HEK293 (cell line): Measurements from ENCODE around the gene EML4.

Experiments used
- CTCF ChIA-PET: fragments of 350-600 bp; formaldehyde crosslinking; extraction: SDS; loops from one replicate; lab custom pipeline; 2021; ENCODE audit warnings: antibody characterized with exemption; lab: Yijun Ruan, JAX
- POLR2A ChIA-PET: fragments of 300-600 bp; formaldehyde crosslinking; extraction: SDS; loops from one replicate; lab custom pipeline; 2020; ENCODE audit warnings: antibody characterized with exemption, inconsistent platforms; lab: Yijun Ruan, JAX
- H3K27ac ChIP-seq: fragments of 200-500 bp; sonication (Bioruptor generic); 2 replicates; pipeline ENCODE4 v1.5.1; 2014; ENCODE audit warnings: low read depth, low read length, control low read depth, inconsistent platforms; ENCODE audit errors: extremely low read depth
- H3K36me3 ChIP-seq, 2 experiments: fragments of 200-500 bp in 1 of 2; sonication (Bioruptor generic) in 1 of 2; 1 replicate in 1 of 2; 2 replicates in 1 of 2; pipeline ENCODE4 v1.5.1; 2014 to 2017; ENCODE audit warnings: inconsistent platforms in 2 of 2, low read length in 2 of 2; ENCODE audit not compliant: control insufficient read depth in 2 of 2, insufficient read depth in 1 of 2
- H3K4me1 ChIP-seq: fragments of 200-500 bp; sonication (Bioruptor generic); 2 replicates; pipeline ENCODE4 v1.5.1; 2014; ENCODE audit warnings: mild to moderate bottlenecking, low read length, inconsistent platforms; ENCODE audit not compliant: control insufficient read depth, insufficient read depth
- H3K4me3 ChIP-seq: 2 replicates; pipeline ENCODE4 v1.5.1; 2011; ENCODE audit warnings: low read depth, mild to moderate bottlenecking, control low read depth, low read length, moderate library complexity
- H3K9me3 ChIP-seq: fragments of 200-500 bp; sonication (Bioruptor generic); 2 replicates; pipeline ENCODE4 v1.5.1; 2014; ENCODE audit warnings: low read depth, low read length, inconsistent platforms; ENCODE audit not compliant: control insufficient read depth, insufficient read depth
- GLIS1 ChIP-seq: fragments of 450-650 bp; formaldehyde crosslinking; IDR thresholded peaks from 2 replicates; pipeline ENCODE4 v1.5.1; 2016; ENCODE audit warnings: missing biosample characterization, missing genetic modification characterization
- KLF10 ChIP-seq: fragments of 450-650 bp; IDR thresholded peaks from 2 replicates; pipeline ENCODE4 v1.5.1; 2018; ENCODE audit warnings: missing biosample characterization, mild to moderate bottlenecking, missing genetic modification characterization
- MZF1 ChIP-seq: fragments of 450-650 bp; formaldehyde crosslinking; IDR thresholded peaks from 2 replicates; pipeline ENCODE4 v1.5.1; 2017; ENCODE audit warnings: missing biosample characterization, missing genetic modification characterization, borderline replicate concordance
- REPIN1 ChIP-seq: fragments of 450-650 bp; formaldehyde crosslinking; IDR thresholded peaks from 2 replicates; pipeline ENCODE4 v1.5.1; 2017; ENCODE audit warnings: missing biosample characterization, missing genetic modification characterization, low read depth
- SCRT2 ChIP-seq: fragments of 450-650 bp; formaldehyde crosslinking; IDR thresholded peaks from 2 replicates; pipeline ENCODE4 v1.5.1; 2016; ENCODE audit warnings: missing biosample characterization, missing genetic modification characterization
- SP3 ChIP-seq: fragments of 450-650 bp; formaldehyde crosslinking; IDR thresholded peaks from 2 replicates; pipeline ENCODE4 v1.5.1; 2016; ENCODE audit warnings: missing biosample characterization, missing genetic modification characterization
- ZBTB8A ChIP-seq: fragments of 450-650 bp; formaldehyde crosslinking; IDR thresholded peaks from 2 replicates; pipeline ENCODE4 v1.5.1; 2016; ENCODE audit warnings: missing biosample characterization, missing genetic modification characterization
- ZFP37 ChIP-seq: fragments of 450-650 bp; formaldehyde crosslinking; IDR thresholded peaks from 2 replicates; pipeline ENCODE4 v1.5.1; 2016; ENCODE audit warnings: missing biosample characterization, missing genetic modification characterization
- ZNF140 ChIP-seq: fragments of 450-650 bp; formaldehyde crosslinking; IDR thresholded peaks from 2 replicates; pipeline ENCODE4 v1.5.1; 2016; ENCODE audit warnings: missing biosample characterization, missing genetic modification characterization
- ZNF155 ChIP-seq: fragments of 450-650 bp; formaldehyde crosslinking; IDR thresholded peaks from 2 replicates; pipeline ENCODE4 v1.5.1; 2016; ENCODE audit warnings: missing biosample characterization, missing genetic modification characterization
- ZNF16 ChIP-seq: fragments of 450-650 bp; formaldehyde crosslinking; IDR thresholded peaks from 2 replicates; pipeline ENCODE4 v1.5.1; 2016; ENCODE audit warnings: low read depth, missing biosample characterization, missing genetic modification characterization
- ZNF184 ChIP-seq: fragments of 450-650 bp; IDR thresholded peaks from 2 replicates; pipeline ENCODE4 v1.5.1; 2018; ENCODE audit warnings: missing biosample characterization, mild to moderate bottlenecking, missing genetic modification characterization
- ZNF221 ChIP-seq: fragments of 450-650 bp; formaldehyde crosslinking; IDR thresholded peaks from 2 replicates; pipeline ENCODE4 v1.5.1; 2017; ENCODE audit warnings: missing biosample characterization, missing genetic modification characterization, borderline replicate concordance
- ZNF335 ChIP-seq: fragments of 450-650 bp; formaldehyde crosslinking; conservative IDR thresholded peaks from 2 replicates; pipeline ENCODE4 v1.5.1; 2016; ENCODE audit warnings: missing biosample characterization, missing genetic modification characterization
- ZNF362 ChIP-seq: fragments of 450-650 bp; formaldehyde crosslinking; IDR thresholded peaks from 2 replicates; pipeline ENCODE4 v1.5.1; 2016; ENCODE audit warnings: missing biosample characterization, missing genetic modification characterization
- ZNF426 ChIP-seq: fragments of 450-650 bp; formaldehyde crosslinking; IDR thresholded peaks from 2 replicates; pipeline ENCODE4 v1.5.1; 2017; ENCODE audit warnings: missing biosample characterization, missing genetic modification characterization, mild to moderate bottlenecking, inconsistent platforms, moderate library complexity
- ZNF530 ChIP-seq: fragments of 450-650 bp; formaldehyde crosslinking; IDR thresholded peaks from 2 replicates; pipeline ENCODE4 v1.5.1; 2016; ENCODE audit warnings: low read depth, missing biosample characterization, missing genetic modification characterization
- ZNF701 ChIP-seq: fragments of 450-650 bp; formaldehyde crosslinking; IDR thresholded peaks from 2 replicates; pipeline ENCODE4 v1.5.1; 2016; ENCODE audit warnings: missing biosample characterization, missing genetic modification characterization
- ZNF747 ChIP-seq: fragments of 450-650 bp; formaldehyde crosslinking; IDR thresholded peaks from 2 replicates; pipeline ENCODE4 v1.5.1; 2016; ENCODE audit warnings: missing biosample characterization, missing genetic modification characterization
- ZXDB ChIP-seq: fragments of 450-650 bp; formaldehyde crosslinking; IDR thresholded peaks from 2 replicates; pipeline ENCODE4 v1.5.1; 2016; ENCODE audit warnings: missing biosample characterization, missing genetic modification characterization
- TF ChIP-seq, protein P1 (sequence below): fragments of 450-650 bp; formaldehyde crosslinking; IDR thresholded peaks from 2 replicates; pipeline ENCODE4 v1.5.1; 2016; ENCODE audit warnings: missing biosample characterization, missing genetic modification characterization
- TF ChIP-seq, protein P2 (sequence below): fragments of 450-650 bp; formaldehyde crosslinking; IDR thresholded peaks from 2 replicates; pipeline ENCODE4 v1.5.1; 2016; ENCODE audit warnings: missing biosample characterization, missing genetic modification characterization, borderline replicate concordance
- TF ChIP-seq, protein P3 (sequence below): fragments of 450-650 bp; formaldehyde crosslinking; IDR thresholded peaks from 2 replicates; pipeline ENCODE4; 2016; ENCODE audit warnings: missing biosample characterization, missing genetic modification characterization

EML4 gene

DNA sequence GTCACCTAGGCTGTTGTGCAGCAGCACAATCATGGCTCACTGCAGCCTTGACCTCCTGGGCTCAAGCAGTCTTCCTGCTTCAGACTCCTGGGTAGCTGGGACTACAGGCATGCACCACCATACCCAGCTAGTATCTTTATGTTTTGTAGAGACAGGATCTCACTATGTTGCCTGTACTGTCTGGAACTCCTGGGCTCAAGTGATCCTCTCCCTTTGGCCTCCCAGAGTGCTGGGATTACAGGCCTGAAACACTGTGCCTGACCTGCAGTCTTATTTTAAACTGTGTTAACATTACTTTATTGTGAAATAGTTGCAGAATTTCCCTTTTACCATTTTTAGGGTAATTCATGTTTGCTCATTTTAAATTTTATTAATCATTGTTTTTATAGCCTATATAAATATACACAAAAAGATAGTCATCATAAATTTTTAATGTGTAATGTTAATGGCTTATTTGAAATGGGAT lies 24.6 kb downstream of the EML4 start (continued):
- TF ChIP-seq ZNF701 (tag by site-specific recombination): no peak
- no peak for TF ChIP-seq ZNF362 (tag by site-specific recombination)
- no peak for TF ChIP-seq ZNF221
- TF ChIP-seq ZNF140 (tag by site-specific recombination): no peak
- no peak for TF ChIP-seq ZFP37 (tag by site-specific recombination)
- no peak for TF ChIP-seq ZNF335 (tag by site-specific recombination)

GRCh38 chr2:42194428-42194827 lies 25.3 kb downstream of the EML4 start:
- ChIA-PET CTCF (interaction anchor here (0.7 to 4.7 kb wide), 3 partner anchors 62 to 99 kb away, joined by 4 to 52 read pairs (median 5); no protein-coding TSS in a partner anchor), POLR2A (interaction anchor here (1.4 kb wide), 1 partner anchor 13 kb away, joined by 3 read pairs; no protein-coding TSS in a partner anchor)
- Histone ChIP-seq H3K4me1 (peaks cover 19% of the 10 kb centered on the region), H3K27ac (no peak overlapping the region), H3K9me3 (no peaks in the 10 kb centered on the region), H3K36me3 (no peaks in the 10 kb centered on the region; a peak in 1 of 3 replicates), H3K4me3 (no peak overlapping the region)
- TF ChIP-seq, protein P1, sequence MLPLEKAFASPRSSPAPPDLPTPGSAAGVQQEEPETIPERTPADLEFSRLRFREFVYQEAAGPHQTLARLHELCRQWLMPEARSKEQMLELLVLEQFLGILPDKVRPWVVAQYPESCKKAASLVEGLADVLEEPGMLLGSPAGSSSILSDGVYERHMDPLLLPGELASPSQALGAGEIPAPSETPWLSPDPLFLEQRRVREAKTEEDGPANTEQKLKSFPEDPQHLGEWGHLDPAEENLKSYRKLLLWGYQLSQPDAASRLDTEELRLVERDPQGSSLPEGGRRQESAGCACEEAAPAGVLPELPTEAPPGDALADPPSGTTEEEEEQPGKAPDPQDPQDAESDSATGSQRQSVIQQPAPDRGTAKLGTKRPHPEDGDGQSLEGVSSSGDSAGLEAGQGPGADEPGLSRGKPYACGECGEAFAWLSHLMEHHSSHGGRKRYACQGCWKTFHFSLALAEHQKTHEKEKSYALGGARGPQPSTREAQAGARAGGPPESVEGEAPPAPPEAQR (tag by site-specific recombination): no peak
- TF ChIP-seq, protein P2, sequence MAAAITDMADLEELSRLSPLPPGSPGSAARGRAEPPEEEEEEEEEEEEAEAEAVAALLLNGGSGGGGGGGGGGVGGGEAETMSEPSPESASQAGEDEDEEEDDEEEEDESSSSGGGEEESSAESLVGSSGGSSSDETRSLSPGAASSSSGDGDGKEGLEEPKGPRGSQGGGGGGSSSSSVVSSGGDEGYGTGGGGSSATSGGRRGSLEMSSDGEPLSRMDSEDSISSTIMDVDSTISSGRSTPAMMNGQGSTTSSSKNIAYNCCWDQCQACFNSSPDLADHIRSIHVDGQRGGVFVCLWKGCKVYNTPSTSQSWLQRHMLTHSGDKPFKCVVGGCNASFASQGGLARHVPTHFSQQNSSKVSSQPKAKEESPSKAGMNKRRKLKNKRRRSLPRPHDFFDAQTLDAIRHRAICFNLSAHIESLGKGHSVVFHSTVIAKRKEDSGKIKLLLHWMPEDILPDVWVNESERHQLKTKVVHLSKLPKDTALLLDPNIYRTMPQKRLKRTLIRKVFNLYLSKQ (tag by site-specific recombination): no peak
- no peak for TF ChIP-seq GLIS1 (tag by site-specific recombination)
- TF ChIP-seq ZNF530 (tag by site-specific recombination): no peak
- TF ChIP-seq SP3 (tag by site-specific recombination): no peak
- TF ChIP-seq KLF10 (tag by site-specific recombination): no peak
- TF ChIP-seq ZXDB (tag by site-specific recombination): no peak
- TF ChIP-seq REPIN1 (tag by site-specific recombination): no peak
- no peak for TF ChIP-seq ZNF747 (tag by site-specific recombination)
- TF ChIP-seq ZNF16 (tag by site-specific recombination): no peak
- TF ChIP-seq, protein P3, sequence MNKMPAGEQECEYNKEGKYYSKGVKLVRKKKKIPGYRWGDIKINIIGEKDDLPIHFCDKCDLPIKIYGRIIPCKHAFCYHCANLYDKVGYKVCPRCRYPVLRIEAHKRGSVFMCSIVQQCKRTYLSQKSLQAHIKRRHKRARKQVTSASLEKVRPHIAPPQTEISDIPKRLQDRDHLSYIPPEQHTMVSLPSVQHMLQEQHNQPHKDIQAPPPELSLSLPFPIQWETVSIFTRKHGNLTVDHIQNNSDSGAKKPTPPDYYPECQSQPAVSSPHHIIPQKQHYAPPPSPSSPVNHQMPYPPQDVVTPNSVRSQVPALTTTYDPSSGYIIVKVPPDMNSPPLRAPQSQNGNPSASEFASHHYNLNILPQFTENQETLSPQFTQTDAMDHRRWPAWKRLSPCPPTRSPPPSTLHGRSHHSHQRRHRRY: no peak
- no peak for TF ChIP-seq ZNF426 (tag by site-specific recombination)
- no peak for TF ChIP-seq ZNF155 (tag by site-specific recombination)

- POLR2A ChIA-PET: no interaction called here
- H3K36me3 ChIP-seq: no peaks in the 10 kb centered on the region; a peak in 1 of 3 replicates
- 0 out of 2 replicates have a peak, but pooled peaks have one; percentile 26 for TF ChIP-seq ZNF184 (tag by site-specific recombination)
- TF ChIP-seq SCRT2 (tag by site-specific recombination): peak; percentile 49
- no peak for TF ChIP-seq MZF1
- no peak for TF ChIP-seq ZBTB8A (tag by site-specific recombination)
- no peaks in the 10 kb centered on the region for H3K9me3 ChIP-seq
- no peak overlapping the region for H3K27ac ChIP-seq
- H3K4me3 ChIP-seq: no peak overlapping the region
- CTCF ChIA-PET: interaction anchor here (1.0 to 4.7 kb wide), 9 partner anchors 9 to 326 kb away, joined by 3 to 52 read pairs (median 4); no protein-coding TSS in a partner anchor
- H3K4me1 ChIP-seq: peaks cover 19% of the 10 kb centered on the region
Measured at GRCh38 chr2:42195559-42195958, 26.4 kb downstream of the EML4 start.
